ENCODE data around the gene GADD45B.

Gene GADD45B

GRCh38 chr19:2475702-2476450 lies at the start of gene GADD45B:
TSS of gene GADD45B (plus strand) at chr19:2476127. CDS start at chr19:2476359, 232 bp downstream.
- peak; percentile 96 for DNase-seq (ENCODE audit: low read depth)

DNA sequence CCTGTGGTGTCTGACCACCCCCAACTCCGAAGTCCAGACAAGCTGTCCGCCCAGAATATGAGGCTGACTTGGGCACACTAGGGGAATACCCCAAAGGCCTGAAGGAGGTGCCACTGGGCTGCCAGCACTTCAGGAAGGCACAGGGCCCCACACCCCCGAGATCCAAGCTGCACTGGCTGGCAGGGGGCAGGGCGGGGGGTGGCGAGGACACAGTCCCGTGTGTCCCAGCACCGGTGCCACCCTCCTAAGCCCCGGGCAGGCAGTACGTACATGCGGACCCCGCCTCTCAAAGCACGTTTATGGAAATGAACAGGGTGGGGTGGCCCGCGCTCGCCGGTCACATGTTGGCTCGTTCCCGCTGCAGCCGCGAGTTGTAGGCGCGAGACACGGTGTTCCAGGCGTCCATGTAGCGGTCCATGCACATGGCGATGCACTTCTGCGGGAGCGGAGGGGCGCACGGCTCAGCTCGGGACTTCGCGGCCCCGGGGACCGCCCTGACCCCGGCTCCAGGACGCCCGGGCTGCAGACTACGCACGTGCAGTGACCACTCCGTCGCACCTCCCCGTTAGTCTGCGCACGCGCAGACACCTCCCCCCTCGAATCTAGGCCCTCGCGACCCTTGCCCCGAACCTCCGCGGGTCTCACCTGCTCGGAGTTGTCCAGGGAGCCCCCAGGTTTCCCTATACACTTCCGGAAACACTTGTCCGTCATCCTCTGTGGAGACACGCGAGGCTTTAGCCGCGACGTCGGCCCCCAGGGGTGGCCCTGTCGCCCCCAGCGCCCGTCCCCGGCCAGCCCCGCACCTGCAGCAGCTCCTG lies 49.1 kb upstream of the GADD45B start:
- DNase-seq (ENCODE audit: low read depth), result no peak

- DNase-seq (ENCODE audit: low read depth), result peak; percentile 88
Measured at GRCh38 chr19:2427429-2428320, 48.3 kb upstream of the GADD45B start, which contains the start of gene TIMM13. TSS of gene TIMM13 (minus strand) at chr19:2427586. CDS start at chr19:2427533, 53 bp downstream.

DNA sequence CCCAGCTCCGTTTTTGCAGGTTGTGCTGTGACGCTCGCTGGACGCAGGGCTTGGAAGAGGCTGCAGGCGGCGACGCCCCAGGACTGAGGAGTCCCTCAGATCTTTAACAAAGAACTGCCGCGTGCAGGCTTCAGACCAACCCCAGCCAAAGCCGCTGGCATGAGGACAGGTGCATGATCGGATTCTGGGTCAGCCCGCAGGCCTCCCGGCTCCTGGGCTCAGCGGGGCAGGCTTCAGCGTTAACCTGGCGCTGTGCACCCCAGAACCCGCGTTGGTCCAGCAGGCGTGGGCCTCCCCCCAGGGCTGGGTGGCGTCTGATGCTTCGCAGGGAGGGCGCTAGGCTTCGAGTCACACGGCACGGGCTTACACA lies 47.6 kb upstream of the GADD45B start:
- DNase-seq (ENCODE audit: low read depth), result no peak

GRCh38 chr19:2428756-2429711 lies 46.9 kb upstream of the GADD45B start:
- no peak for DNase-seq (ENCODE audit: low read depth)

DNA sequence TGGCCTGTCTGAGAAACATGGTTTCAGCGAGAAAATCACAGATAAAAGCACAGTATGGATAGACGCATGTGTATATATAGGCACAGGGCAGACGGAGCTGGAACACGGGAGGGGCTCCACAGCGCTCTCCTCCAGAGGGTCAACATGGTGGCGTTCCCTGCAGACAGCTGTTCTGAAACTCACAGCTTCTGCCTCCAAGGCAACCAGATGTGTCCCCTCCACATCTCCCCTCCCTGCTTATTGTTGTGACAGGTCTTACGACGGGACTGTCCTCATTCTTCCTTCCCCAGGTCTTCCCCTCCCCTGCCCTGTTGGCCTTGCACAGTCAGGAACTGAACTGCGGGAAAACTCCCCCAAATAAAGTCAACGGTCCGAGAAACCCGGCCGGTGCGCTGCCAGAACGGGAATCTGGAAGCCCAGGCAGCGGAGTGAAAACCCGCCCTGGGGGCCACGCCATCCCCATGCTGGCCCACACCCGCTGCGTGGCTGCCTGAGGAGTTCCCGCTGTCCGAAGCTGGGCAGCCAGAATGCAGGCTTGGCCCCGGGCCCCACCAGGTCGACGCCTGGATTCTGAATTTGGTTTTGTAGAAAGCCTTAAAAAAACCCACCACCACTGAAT lies 45.9 kb upstream of the GADD45B start:
- no peak for DNase-seq (ENCODE audit: low read depth)

DNA sequence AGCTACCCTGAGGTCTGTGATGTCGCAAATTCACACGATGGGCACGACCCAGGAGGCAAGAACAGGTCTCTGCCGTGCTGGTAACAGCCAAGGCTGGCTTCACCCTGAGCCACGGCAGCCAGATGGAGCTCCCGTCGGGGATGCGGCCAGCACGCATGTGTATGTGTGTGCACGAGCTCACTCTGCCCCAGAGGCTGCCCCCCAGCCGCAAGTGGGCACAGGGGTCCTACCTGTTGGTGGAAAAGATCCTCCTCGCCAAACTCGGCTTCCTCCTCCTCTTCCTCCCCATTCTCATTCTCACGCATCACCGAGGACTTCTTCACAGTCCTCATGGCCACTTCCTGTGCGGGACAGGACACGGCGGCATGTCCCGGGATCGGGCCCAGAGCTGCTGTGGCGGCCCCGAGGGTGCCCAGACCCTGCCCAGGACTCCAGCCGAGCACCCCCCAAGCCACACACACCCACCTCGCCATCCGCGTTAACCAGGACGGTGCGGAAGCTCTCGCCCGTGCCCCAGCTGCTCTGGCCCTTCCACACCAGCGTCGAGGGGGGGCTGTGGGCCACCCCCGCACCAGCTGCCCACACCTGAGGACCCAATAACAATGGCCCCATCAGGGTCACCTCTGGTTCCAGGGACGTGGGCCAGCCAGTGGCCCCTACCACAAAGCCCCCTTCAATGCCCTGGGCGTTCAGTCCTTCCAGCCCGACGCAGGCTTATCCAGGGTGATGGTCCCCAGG lies 44.4 kb upstream of the GADD45B start:
- DNase-seq (ENCODE audit: low read depth), result no peak

- DNase-seq (ENCODE audit: low read depth), result no peak
Measured at GRCh38 chr19:2432131-2432848, 43.6 kb upstream of the GADD45B start.

GRCh38 chr19:2433854-2434253 lies 42.1 kb upstream of the GADD45B start:
- DNase-seq (ENCODE audit: low read depth), result no peak

GRCh38 chr19:2434267-2434666 lies 41.7 kb upstream of the GADD45B start:
- no peak for DNase-seq (ENCODE audit: low read depth)

DNA sequence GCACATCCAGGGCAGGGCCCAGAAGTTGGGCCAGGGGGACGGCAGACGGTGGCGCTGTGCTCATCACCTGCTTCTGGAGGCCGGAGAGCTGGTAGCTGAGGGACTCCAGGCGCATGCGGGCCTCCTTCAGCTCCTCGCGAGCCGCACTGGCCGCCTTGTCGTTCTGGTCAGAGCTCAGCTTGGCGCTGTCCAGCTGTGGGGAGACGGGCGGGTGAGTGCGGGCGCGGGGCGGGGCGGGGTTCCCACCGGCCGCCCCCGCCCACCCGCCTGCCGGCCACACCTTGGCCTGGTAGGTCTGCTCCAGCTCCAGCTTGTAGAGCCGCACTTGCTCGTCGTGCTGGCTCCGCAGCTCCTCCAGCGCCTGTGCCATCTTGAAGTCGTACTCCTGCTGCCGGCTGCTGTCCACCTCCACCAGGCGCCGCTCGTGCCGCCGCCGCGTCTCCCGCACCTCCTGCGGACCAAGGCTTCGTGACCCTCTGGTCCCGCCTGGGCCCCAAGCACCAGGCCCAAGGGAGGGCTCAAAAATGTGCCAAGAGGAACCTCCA lies 41.1 kb upstream of the GADD45B start:
- no peak for DNase-seq (ENCODE audit: low read depth)

- no peak for DNase-seq (ENCODE audit: low read depth)
Measured at GRCh38 chr19:2436384-2436783, 39.5 kb upstream of the GADD45B start.

DNA sequence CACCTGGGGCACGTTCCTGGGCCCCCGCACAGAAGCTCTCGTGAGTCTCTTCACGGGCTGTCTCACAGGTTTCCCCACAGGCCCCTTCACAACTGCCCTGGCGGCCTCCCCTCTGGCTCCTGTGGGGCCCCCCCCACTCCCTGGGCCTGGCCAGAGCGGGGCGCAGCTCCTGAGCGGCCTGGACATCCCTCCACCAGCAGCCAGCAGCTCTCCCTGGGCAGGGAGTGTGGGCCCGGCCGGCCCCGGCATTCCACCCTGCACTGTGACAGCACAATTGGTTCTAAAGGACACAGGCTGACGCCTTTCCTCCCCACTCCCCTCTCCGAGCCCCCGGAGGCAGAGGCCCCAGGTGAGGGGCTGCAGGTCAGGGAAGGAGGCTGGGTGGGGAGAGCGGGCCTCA lies 39.0 kb upstream of the GADD45B start:
- DNase-seq (ENCODE audit: low read depth), result no peak

GRCh38 chr19:2438178-2438577 lies 37.7 kb upstream of the GADD45B start:
- DNase-seq (ENCODE audit: low read depth), result no peak

GRCh38 chr19:2440515-2440914 lies 35.4 kb upstream of the GADD45B start:
- DNase-seq (ENCODE audit: low read depth), result no peak

DNA sequence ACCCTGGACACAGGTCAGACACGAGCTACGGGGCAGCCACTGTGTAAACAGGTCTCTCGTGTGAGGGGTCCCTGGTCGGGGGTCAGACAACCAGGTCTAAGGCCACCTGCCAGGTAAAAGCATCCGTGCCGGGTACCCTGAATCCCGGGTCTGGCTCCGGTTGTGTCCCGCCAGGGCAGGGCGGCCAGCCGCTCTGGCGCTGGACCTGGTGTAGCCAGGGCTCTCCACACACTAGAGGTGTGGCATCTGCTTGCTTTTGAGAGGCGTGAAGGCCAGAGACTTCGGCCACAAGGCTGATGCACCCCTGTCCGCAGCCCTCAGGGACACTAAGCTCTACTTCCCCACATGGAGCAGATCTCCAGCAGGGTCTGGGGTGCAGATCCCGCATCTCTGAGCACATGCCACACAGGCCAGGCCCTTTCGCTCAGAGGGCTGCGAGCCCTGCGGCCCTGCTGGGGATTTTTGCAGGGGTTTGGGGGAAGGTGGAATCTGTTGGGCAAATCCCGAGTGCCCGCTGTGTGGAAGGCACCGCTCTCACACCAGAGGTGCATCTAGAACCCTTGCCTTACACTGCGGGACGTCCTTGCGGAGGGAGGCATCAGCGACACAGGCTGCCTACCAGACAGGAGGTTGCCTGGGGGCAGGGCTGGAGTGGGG lies 34.7 kb upstream of the GADD45B start:
- DNase-seq (ENCODE audit: low read depth), result no peak

DNA sequence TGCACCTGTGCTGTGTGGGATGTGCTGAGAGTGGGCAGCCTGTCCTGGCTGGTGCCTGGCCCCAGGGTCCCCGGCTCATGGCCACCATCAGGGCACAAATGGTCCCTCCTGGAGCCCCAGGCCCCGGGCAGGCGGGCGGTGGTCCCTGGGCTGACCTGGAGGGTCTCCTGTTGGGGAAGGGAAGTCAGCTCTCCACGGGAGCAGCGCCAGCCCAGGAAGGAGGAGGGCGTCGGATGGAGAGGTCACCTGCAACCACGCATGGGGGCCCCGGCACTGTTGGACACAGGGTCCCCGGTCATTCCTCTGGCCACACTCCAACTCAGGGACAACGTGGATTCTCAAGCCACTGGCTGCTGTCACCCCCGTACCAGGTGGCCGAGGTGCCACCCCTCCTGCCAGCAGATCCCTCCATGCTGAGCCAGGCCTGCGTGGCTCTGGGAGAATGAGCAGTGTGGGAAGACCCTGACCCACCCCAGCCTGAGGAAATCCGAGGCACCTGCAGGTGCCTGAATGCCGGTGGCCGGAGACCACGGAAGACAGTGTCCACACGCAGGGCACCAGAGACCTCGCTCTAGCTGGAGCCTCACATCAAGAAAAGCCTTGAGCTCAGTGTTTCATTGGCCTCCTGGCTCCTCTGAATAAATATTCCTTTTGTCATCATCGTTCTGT lies 32.7 kb upstream of the GADD45B start:
- no peak for DNase-seq (ENCODE audit: low read depth)

- DNase-seq (ENCODE audit: low read depth), result no peak
Measured at GRCh38 chr19:2443785-2444182, 32.1 kb upstream of the GADD45B start.
